CD8-positive, alpha-beta memory T cell (primary cell): ENCODE data around the gene IL1R1. TPM values are rescaled to one million over a fixed set of nuclear protein-coding genes. Genes with fewer than 3 reads are reported as not detected.

Source experiments
- CTCF ChIA-PET: fragments of 350-600 bp; sonication (Branson Sonifier 250); formaldehyde crosslinking; loops from one replicate; lab custom pipeline; 2021; ENCODE audit warnings: antibody characterized with exemption; lab: Charles Lee
- POLR2A ChIA-PET: fragments of 350-600 bp; sonication (Branson Sonifier 250); formaldehyde crosslinking; loops from one replicate; lab custom pipeline; 2021; ENCODE audit warnings: antibody characterized with exemption; lab: Charles Lee
- DNase-seq, 5 donors: peaks; one replicate each; pipeline versions ENCODE4 v3.0.0 to v3.0.0-alpha.2; 2020 to 2022; ENCODE audit warnings: mixed read lengths in 1 of 5
- H3K27ac ChIP-seq: one replicate; pipeline ENCODE4 v1.7.0; 2013; ENCODE audit warnings: low read depth, mild to moderate bottlenecking, low read length, moderate library complexity
- H3K27me3 ChIP-seq: 2 replicates; pipeline ENCODE4 v1.7.0; 2013; ENCODE audit warnings: low read length, mild to moderate bottlenecking; ENCODE audit not compliant: insufficient read depth, poor library complexity, severe bottlenecking
- H3K36me3 ChIP-seq: 2 replicates; pipeline ENCODE4 v1.7.0; 2013; ENCODE audit warnings: mild to moderate bottlenecking, low read length, moderate library complexity; ENCODE audit not compliant: insufficient read depth
- H3K4me1 ChIP-seq: 2 replicates; pipeline ENCODE4 v1.7.0; 2013; ENCODE audit warnings: mild to moderate bottlenecking, low read length, moderate library complexity; ENCODE audit not compliant: insufficient read depth
- H3K4me3 ChIP-seq: 2 replicates; pipeline ENCODE4 v1.7.0; 2013; ENCODE audit warnings: mild to moderate bottlenecking, low read length
- H3K9me3 ChIP-seq: 2 replicates; pipeline ENCODE4 v1.7.0; 2013; ENCODE audit warnings: mild to moderate bottlenecking, low read length
- H3K27ac Mint-ChIP-seq, 8 donors: one replicate each; pipeline ENCODE4 v1.8.0; 2020 to 2021; ENCODE audit warnings: mixed read lengths in 8 of 8, mild to moderate bottlenecking in 6 of 8, inconsistent platforms in 3 of 8, moderate library complexity in 3 of 8
- H3K27me3 Mint-ChIP-seq, 2 donors: one replicate each; pipeline ENCODE4 v1.8.0; 2020 to 2021; ENCODE audit warnings: mixed read lengths in 2 of 2, mild to moderate bottlenecking in 1 of 2, moderate library complexity in 1 of 2
- H3K36me3 Mint-ChIP-seq, 3 donors: one replicate each; pipeline ENCODE4 v1.8.0; 2020 to 2021; ENCODE audit warnings: mixed read lengths in 3 of 3, inconsistent platforms in 1 of 3, mild to moderate bottlenecking in 1 of 3
- H3K4me1 Mint-ChIP-seq, 3 donors: one replicate each; pipeline ENCODE4 v1.8.0; 2020 to 2021; ENCODE audit warnings: mixed read lengths in 3 of 3, inconsistent platforms in 1 of 3, mild to moderate bottlenecking in 1 of 3
- H3K4me3 Mint-ChIP-seq, 7 donors: one replicate each; pipeline ENCODE4 v1.8.0; 2020 to 2021; ENCODE audit warnings: mixed read lengths in 7 of 7, mild to moderate bottlenecking in 6 of 7, moderate library complexity in 4 of 7, inconsistent platforms in 2 of 7
- H3K9me3 Mint-ChIP-seq, 5 donors: one replicate each; pipeline ENCODE4 v1.8.0; 2020 to 2022; ENCODE audit warnings: mixed read lengths in 5 of 5, mild to moderate bottlenecking in 3 of 5, moderate library complexity in 2 of 5, inconsistent platforms in 1 of 5
- polyA plus RNA-seq: library from polyadenylated mRNA; unstranded; fragments of 300-500 nt; fragmentation: Illumina TruSeq; gene quantifications from one replicate; pipeline ENCODE4 v1.2.3, GENCODE V29; 2021
- total RNA-seq, 2 experiments: library from RNA; stranded (reverse); gene quantifications; one replicate each; pipeline ENCODE4 v1.2.3, GENCODE V29; 2021

IL1R1 gene
- total RNA-seq: 1 to 10 TPM; 3.7 TPM
- polyA plus RNA-seq: 0.30 TPM

GRCh38 chr2:102141970-102142828 lies at the start of gene IL1R1:
Gene IL1R1 (plus strand): TSS chr2:102142746. CDS start chr2:102157725, 14,979 bp downstream.
- Histone ChIP-seq H3K4me1 (peaks cover 4% of the 10 kb centered on the region), H3K9me3 (peaks cover 4% of the 10 kb centered on the region), H3K36me3 (no peaks in the 10 kb centered on the region), H3K27ac (peak within 1 kb of the TSS; percentile 41), H3K27me3 (no peaks in the 10 kb centered on the region), H3K4me3 (no peak within 1 kb of the TSS)
- no peak for DNase-seq
- Mint-ChIP-seq H3K4me3 (peak within 1 kb of the TSS; percentile 34 to 88 (median 73)), H3K4me1 (peaks cover 24 to 30% (median 25%) of the 10 kb centered on the region in 3 donors), H3K9me3 (peaks cover 21 to 39% (median 25%) of the 10 kb centered on the region in 5 donors), H3K27me3 (peaks cover 34 to 40% of the 10 kb centered on the region in 2 donors), H3K36me3 (peaks cover 0 to 32% (median 2%) of the 10 kb centered on the region in 3 donors), H3K27ac (peak within 1 kb of the TSS in 3 of 8 donors; percentile 13 to 57 (median 30))
- POLR2A ChIA-PET: no interaction called here
- CTCF ChIA-PET: interaction anchor here (0.9 to 1.4 kb wide), 3 partner anchors 37 to 301 kb away, joined by 3 read pairs; no protein-coding TSS in a partner anchor

- Mint-ChIP-seq H3K36me3 (peaks cover 0 to 27% (median 0%) of the 10 kb centered on the region in 3 donors), H3K27ac (peak overlapping the region in 1 of 8 donors; percentile 73), H3K4me3 (no peak overlapping the region), H3K4me1 (no peaks in the 10 kb centered on the region), H3K9me3 (peaks cover 3 to 12% (median 8%) of the 10 kb centered on the region in 5 donors), H3K27me3 (peaks cover 0 to 9% of the 10 kb centered on the region in 2 donors)
- Histone ChIP-seq H3K4me1 (no peaks in the 10 kb centered on the region), H3K9me3 (peaks cover 4% of the 10 kb centered on the region), H3K27ac (no peak overlapping the region), H3K4me3 (no peak overlapping the region), H3K27me3 (no peaks in the 10 kb centered on the region), H3K36me3 (no peaks in the 10 kb centered on the region)
- CTCF ChIA-PET: no interaction called here
- DNase-seq: no peak
- POLR2A ChIA-PET: no interaction called here
These were observed 48.9 kb upstream of the IL1R1 start for GRCh38 chr2:102093662-102094061.

GRCh38 chr2:102094917-102095316 lies 47.6 kb upstream of the IL1R1 start:
- Histone ChIP-seq H3K36me3 (no peaks in the 10 kb centered on the region), H3K27ac (no peak overlapping the region), H3K4me3 (no peak overlapping the region), H3K4me1 (no peaks in the 10 kb centered on the region), H3K27me3 (no peaks in the 10 kb centered on the region), H3K9me3 (peaks cover 4% of the 10 kb centered on the region)
- POLR2A ChIA-PET: no interaction called here
- Mint-ChIP-seq H3K36me3 (peaks cover 0 to 19% (median 0%) of the 10 kb centered on the region in 3 donors), H3K9me3 (peaks cover 3 to 10% (median 8%) of the 10 kb centered on the region in 5 donors), H3K4me3 (no peak overlapping the region), H3K4me1 (no peaks in the 10 kb centered on the region), H3K27me3 (peaks cover 0 to 6% of the 10 kb centered on the region in 2 donors), H3K27ac (peak overlapping the region in 1 of 8 donors; percentile 89)
- DNase-seq: no peak
- CTCF ChIA-PET: no interaction called here

GRCh38 chr2:102096103-102096502 lies 46.4 kb upstream of the IL1R1 start:
- H3K27ac Mint-ChIP-seq: no peak overlapping the region
- H3K9me3 Mint-ChIP-seq: no peaks in the 10 kb centered on the region
- H3K36me3 ChIP-seq: no peaks in the 10 kb centered on the region
- no peaks in the 10 kb centered on the region for H3K4me1 Mint-ChIP-seq
- H3K4me3 ChIP-seq: no peak overlapping the region
- ChIA-PET CTCF (no interaction called here), POLR2A (no interaction called here)
- DNase-seq: no peak
- H3K9me3 ChIP-seq: no peaks in the 10 kb centered on the region
- no peak overlapping the region for H3K27ac ChIP-seq
- no peaks in the 10 kb centered on the region for H3K27me3 ChIP-seq
- H3K4me1 ChIP-seq: no peaks in the 10 kb centered on the region
- H3K36me3 Mint-ChIP-seq: peaks cover 0 to 8% (median 0%) of the 10 kb centered on the region in 3 donors
- no peak overlapping the region for H3K4me3 Mint-ChIP-seq
- peaks cover 5 to 6% of the 10 kb centered on the region in 2 donors for H3K27me3 Mint-ChIP-seq

GRCh38 chr2:102098756-102099155 lies 43.8 kb upstream of the IL1R1 start:
- no peak overlapping the region for H3K4me3 Mint-ChIP-seq
- Histone ChIP-seq H3K9me3 (no peaks in the 10 kb centered on the region), H3K27ac (no peak overlapping the region), H3K4me1 (no peaks in the 10 kb centered on the region), H3K4me3 (no peak overlapping the region), H3K27me3 (no peaks in the 10 kb centered on the region), H3K36me3 (no peaks in the 10 kb centered on the region)
- peaks cover 0 to 5% (median 0%) of the 10 kb centered on the region in 3 donors for H3K4me1 Mint-ChIP-seq
- ChIA-PET POLR2A (no interaction called here), CTCF (no interaction called here)
- no peak overlapping the region for H3K27ac Mint-ChIP-seq
- H3K36me3 Mint-ChIP-seq: peaks cover 0 to 3% (median 2%) of the 10 kb centered on the region in 3 donors
- peaks cover 9 to 16% of the 10 kb centered on the region in 2 donors for H3K27me3 Mint-ChIP-seq
- DNase-seq: no peak
- peaks cover 0 to 2% (median 0%) of the 10 kb centered on the region in 5 donors for H3K9me3 Mint-ChIP-seq

- peaks cover 0 to 2% (median 0%) of the 10 kb centered on the region in 5 donors for H3K9me3 Mint-ChIP-seq
- Histone ChIP-seq H3K4me3 (no peak overlapping the region), H3K27me3 (no peaks in the 10 kb centered on the region), H3K9me3 (no peaks in the 10 kb centered on the region), H3K27ac (no peak overlapping the region), H3K4me1 (no peaks in the 10 kb centered on the region), H3K36me3 (no peaks in the 10 kb centered on the region)
- POLR2A ChIA-PET: no interaction called here
- H3K27ac Mint-ChIP-seq: no peak overlapping the region
- H3K4me3 Mint-ChIP-seq: no peak overlapping the region
- peaks cover 0 to 3% (median 2%) of the 10 kb centered on the region in 3 donors for H3K36me3 Mint-ChIP-seq
- CTCF ChIA-PET: no interaction called here
- DNase-seq: no peak
- H3K27me3 Mint-ChIP-seq: peaks cover 9 to 16% of the 10 kb centered on the region in 2 donors
- peaks cover 8 to 14% (median 9%) of the 10 kb centered on the region in 3 donors for H3K4me1 Mint-ChIP-seq
These were observed 42.8 kb upstream of the IL1R1 start for GRCh38 chr2:102099536-102100298.

- peaks cover 0 to 3% (median 2%) of the 10 kb centered on the region in 3 donors for H3K36me3 Mint-ChIP-seq
- no peaks in the 10 kb centered on the region for H3K4me1 ChIP-seq
- H3K9me3 ChIP-seq: no peaks in the 10 kb centered on the region
- H3K27ac Mint-ChIP-seq: no peak overlapping the region
- no peaks in the 10 kb centered on the region for H3K36me3 ChIP-seq
- CTCF ChIA-PET: no interaction called here
- no peaks in the 10 kb centered on the region for H3K27me3 ChIP-seq
- H3K27ac ChIP-seq: no peak overlapping the region
- H3K9me3 Mint-ChIP-seq: peaks cover 0 to 2% (median 0%) of the 10 kb centered on the region in 5 donors
- peaks cover 12 to 16% of the 10 kb centered on the region in 2 donors for H3K27me3 Mint-ChIP-seq
- POLR2A ChIA-PET: no interaction called here
- H3K4me3 Mint-ChIP-seq: no peak overlapping the region
- no peak overlapping the region for H3K4me3 ChIP-seq
- H3K4me1 Mint-ChIP-seq: peaks cover 8 to 18% (median 12%) of the 10 kb centered on the region in 3 donors
- no peak for DNase-seq
These were observed 42.0 kb upstream of the IL1R1 start for GRCh38 chr2:102100371-102101096.
